PFSK-1 (cell line): ENCODE results near the gene B4GALNT4.
A peak's percentile ranks its signal among the peaks of the same experiment; 100 is the strongest.

Source experiments
- FOXP2 ChIP-seq: optimal IDR thresholded peaks from 2 replicates; pipeline ENCODE3; 2011; ENCODE audit warnings: borderline replicate concordance, control low read depth, inconsistent platforms; ENCODE audit not compliant: insufficient read depth; ENCODE audit errors: extremely low read length, extremely low read depth
- POLR2AphosphoS5 ChIP-seq: IDR thresholded peaks from 2 replicates; pipeline ENCODE4 v1.6.1; 2012; ENCODE audit warnings: low read depth, mild to moderate bottlenecking, control low read depth, low read length, moderate library complexity
- SIN3A ChIP-seq: IDR thresholded peaks from 2 replicates; pipeline ENCODE4 v1.6.1; 2012; ENCODE audit warnings: mild to moderate bottlenecking, low read length, moderate library complexity, borderline replicate concordance; ENCODE audit not compliant: insufficient read depth
- TAF1 ChIP-seq: IDR thresholded peaks from 2 replicates; pipeline ENCODE4 v1.6.1; 2012; ENCODE audit warnings: low read length, control low read depth, borderline replicate concordance; ENCODE audit not compliant: insufficient read depth
- TF ChIP-seq, protein P1 (sequence below), 2 experiments: IDR thresholded peaks; 2 replicates each; pipeline versions ENCODE4 v1.6.1 to v1.8.0; 2011 to 2012; ENCODE audit warnings: low read depth in 2 of 2, low read length in 2 of 2, control low read depth in 1 of 2, inconsistent platforms in 1 of 2, mild to moderate bottlenecking in 1 of 2, moderate library complexity in 1 of 2; ENCODE audit not compliant: insufficient read depth in 1 of 2

The B4GALNT4 gene

DNA sequence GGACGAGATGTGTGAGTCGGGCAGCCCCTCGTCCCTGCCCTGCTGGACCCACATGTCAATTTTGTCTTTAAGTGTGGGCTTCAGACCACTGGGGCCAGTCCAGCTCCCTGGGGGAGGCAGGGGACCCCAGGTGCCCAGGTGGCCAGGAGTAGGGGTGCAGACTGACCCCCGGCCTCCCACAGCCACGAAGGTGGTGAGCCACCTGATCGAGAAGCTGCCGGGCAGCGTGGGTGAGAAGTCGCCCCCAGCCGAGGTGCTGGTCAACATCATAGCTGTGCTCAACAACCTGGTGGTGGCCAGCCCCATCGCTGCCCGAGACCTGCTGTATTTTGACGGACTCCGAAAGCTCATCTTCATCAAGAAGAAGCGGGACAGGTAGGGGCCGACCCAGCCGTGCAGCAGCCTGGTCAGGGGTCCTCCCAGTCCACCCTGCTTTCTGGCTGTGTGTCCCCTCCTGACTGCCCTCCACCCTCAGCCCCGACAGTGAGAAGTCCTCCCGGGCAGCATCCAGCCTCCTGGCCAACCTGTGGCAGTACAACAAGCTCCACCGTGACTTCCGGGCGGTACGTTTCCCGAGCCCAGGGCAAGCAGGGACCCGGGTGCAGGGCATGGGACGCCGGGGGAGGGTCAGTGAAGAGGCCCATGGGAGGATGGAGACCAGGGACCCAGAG lies 34.6 kb downstream of the B4GALNT4 start:
- TF ChIP-seq SIN3A (no peak), TAF1 (no peak), POLR2AphosphoS5 (no peak), FOXP2 (no peak)
- TF ChIP-seq, protein P1, sequence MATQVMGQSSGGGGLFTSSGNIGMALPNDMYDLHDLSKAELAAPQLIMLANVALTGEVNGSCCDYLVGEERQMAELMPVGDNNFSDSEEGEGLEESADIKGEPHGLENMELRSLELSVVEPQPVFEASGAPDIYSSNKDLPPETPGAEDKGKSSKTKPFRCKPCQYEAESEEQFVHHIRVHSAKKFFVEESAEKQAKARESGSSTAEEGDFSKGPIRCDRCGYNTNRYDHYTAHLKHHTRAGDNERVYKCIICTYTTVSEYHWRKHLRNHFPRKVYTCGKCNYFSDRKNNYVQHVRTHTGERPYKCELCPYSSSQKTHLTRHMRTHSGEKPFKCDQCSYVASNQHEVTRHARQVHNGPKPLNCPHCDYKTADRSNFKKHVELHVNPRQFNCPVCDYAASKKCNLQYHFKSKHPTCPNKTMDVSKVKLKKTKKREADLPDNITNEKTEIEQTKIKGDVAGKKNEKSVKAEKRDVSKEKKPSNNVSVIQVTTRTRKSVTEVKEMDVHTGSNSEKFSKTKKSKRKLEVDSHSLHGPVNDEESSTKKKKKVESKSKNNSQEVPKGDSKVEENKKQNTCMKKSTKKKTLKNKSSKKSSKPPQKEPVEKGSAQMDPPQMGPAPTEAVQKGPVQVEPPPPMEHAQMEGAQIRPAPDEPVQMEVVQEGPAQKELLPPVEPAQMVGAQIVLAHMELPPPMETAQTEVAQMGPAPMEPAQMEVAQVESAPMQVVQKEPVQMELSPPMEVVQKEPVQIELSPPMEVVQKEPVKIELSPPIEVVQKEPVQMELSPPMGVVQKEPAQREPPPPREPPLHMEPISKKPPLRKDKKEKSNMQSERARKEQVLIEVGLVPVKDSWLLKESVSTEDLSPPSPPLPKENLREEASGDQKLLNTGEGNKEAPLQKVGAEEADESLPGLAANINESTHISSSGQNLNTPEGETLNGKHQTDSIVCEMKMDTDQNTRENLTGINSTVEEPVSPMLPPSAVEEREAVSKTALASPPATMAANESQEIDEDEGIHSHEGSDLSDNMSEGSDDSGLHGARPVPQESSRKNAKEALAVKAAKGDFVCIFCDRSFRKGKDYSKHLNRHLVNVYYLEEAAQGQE (IDR thresholded peaks at IDR 0.05; ENCODE audit: insufficient read depth in 1 of 2, low read depth in 2 of 2, low read length in 2 of 2), result no peak

DNA sequence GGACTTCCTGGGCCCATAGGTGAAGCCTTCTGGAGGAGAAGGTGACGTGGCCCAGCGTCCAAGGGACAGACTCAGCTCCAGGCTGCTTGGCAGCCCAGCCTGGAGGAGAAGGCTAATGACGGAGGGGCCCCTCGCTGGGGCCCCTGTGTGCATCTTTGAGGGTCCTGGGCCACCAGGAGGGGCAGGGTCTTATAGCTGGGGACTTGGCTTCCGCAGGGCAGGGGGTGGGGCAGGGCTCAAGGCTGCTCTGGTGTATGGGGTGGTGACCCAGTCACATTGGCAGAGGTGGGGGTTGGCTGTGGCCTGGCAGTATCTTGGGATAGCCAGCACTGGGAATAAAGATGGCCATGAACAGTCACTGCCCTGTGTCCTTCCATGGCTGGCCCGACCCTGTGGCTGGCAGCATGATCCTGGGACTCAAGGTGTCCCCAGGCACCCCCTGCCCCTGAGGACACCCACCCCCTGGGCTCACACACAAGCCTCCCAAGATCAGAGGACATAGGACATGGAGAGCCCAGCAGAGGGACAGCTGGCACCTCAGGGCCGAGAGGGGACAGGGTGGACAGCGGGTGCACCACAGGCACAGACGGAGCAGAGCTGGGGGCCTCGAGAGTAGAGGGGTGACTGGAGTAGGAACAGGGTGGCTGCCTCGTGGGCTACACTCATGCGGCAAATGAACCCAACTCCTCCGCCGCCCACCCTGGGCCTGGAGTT lies 35.4 kb downstream of the B4GALNT4 start:
- no peak for TF ChIP-seq SIN3A
- TF ChIP-seq FOXP2, result no peak
- TF ChIP-seq POLR2AphosphoS5, result no peak
- TF ChIP-seq, protein P1 (IDR thresholded peaks at IDR 0.05; ENCODE audit: insufficient read depth in 1 of 2, low read depth in 2 of 2, low read length in 2 of 2), result no peak
- TF ChIP-seq TAF1, result no peak

DNA sequence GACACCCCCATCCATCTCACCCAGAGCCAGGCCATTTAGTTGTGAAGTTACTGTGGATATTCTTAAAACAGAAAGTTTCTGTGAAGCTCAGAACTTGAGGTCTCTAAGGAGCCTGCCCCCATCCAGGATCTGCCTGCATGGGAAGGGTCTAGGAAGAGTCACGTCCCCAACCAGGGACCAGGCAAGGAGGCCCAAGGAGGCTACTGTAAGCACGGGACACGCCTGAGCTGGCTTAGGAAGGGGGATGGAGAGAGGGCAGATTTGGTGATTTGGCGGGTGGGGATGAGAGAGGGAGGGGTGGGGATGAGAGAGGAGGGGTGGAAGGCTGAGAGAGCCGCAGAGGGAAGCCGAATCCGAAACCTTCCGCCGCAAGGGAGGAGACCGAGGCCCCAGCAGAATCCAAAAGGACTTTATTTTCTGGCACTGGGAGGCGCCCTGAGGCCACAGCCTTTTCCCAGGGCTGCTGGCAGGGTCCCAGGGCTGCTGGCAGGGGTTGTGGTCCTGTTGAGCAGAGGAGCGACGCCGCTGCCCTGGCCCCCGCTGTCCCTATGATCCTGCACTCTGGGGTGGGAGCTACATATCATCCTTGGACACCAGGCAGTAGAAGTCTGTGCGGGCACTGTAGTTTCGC lies 36.1 kb downstream of the B4GALNT4 start:
- TF ChIP-seq TAF1, result no peak
- no peak for TF ChIP-seq FOXP2
- no peak for TF ChIP-seq POLR2AphosphoS5
- TF ChIP-seq, protein P1 (IDR thresholded peaks at IDR 0.05; ENCODE audit: insufficient read depth in 1 of 2, low read depth in 2 of 2, low read length in 2 of 2), result no peak
- TF ChIP-seq SIN3A, result no peak

DNA sequence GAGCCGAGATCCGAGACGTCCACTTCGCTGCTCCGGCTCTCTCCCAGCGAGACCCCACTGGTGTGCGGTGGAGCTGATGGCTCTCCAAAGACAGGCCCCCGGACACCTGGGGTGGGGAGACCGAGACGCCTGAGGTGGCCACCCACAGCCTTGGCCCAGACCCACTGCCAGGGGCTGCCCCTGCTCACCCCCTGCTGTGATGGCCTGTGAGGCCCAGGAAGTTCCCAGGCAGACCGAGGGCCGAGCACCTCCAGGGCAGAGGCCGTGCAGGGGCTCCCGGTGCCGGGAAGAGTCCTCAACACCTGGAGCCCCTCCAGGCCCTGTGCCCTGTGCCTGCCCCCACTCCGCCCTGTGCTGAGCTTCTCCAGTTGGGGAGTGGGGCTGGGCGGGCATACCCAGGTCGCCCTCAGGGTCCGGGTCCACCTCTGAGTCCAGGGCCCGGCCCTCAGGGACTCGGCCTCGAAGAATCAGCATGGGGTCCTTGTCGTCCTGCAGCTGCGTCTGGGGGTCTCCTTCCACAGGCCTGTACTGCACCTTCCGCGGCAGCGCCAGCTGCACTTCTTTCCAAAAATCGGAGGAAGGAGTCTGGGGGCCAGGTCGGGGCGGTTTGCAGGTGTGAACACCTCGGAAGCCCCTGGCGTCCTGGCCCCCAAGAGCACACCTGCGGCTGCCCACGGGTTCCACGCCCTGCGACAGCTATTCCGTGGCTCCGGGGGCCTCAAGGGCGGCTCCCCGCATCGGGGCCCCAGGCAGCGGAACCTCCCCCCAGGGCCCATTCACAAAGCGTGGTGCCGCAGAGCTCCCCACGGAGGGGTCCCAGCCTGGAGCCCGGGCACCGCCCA lies 36.9 kb downstream of the B4GALNT4 start:
- TF ChIP-seq SIN3A (0 out of 2 replicates have a peak, but pooled peaks have one; percentile 22), FOXP2 (no peak), POLR2AphosphoS5 (no peak), TAF1 (no peak)
- TF ChIP-seq, protein P1 (IDR thresholded peaks at IDR 0.05; ENCODE audit: insufficient read depth in 1 of 2, low read depth in 2 of 2, low read length in 2 of 2), result no peak
